ENCODE results near the gene NAA16. TPM values are rescaled to one million over a fixed set of nuclear protein-coding genes. Genes with fewer than 3 reads are reported as not detected.
A peak's percentile ranks its signal among the peaks of the same experiment; 100 is the strongest.
"Not testable (repeated sequence)": the region's sequence is repeated elsewhere in the genome, so short reads cannot be mapped to it uniquely, and the experiment has no call there.

The NAA16 gene
- polyA plus RNA-seq, 1 donor: 58.0 TPM

DNA sequence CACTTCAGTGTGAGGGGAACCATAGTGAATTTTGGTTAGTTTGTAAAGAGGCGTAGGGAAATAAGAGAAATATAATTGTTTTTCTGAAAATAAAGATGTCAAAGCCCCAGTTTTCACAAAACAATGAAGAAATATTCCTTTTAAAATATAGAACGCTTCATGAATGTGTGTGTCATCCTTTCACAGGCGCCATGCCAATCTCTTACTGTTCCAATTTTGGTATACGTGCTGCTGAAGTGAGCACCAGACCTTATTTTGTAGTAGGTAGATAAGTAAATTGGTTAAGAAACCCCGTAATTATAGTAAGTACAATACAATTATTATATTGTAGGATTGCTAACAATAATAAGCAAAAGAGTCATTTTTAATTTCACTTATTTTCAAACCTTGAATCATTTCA, 43.3 kb downstream of the NAA16 start:
- no peak for DNase-seq

DNA sequence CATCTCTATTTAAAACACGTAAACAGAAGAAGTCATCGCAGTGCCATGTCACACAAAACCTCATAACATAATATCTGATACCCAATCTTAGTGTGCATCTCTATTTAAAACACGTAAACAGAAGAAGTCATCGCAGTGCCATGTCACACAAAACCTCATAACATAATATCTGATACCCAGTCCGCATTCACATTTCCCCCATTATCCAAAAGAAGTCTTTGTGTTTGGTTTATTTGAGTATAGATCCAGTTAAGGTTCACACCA, 45.2 kb downstream of the NAA16 start:
- DNase-seq: not testable (repeated sequence)

DNA sequence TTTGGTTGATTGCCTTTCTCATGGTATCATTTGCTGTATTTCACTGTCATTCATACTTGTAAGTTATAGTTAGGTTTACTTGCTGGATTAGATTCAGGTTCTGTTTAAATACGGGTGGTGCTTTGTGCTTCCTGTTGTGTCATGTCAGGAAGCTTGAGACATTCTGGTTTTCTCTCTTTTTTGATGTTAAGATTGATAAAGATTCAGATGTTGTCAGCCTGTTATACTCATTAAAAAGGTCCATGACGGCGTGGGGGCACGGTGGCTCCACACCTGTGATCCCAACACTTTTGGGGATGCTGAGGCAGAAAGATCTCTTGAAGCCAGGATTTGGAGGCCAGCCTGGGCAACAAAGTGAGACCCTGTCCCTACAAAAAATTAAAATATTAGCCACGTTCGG, 45.7 kb downstream of the NAA16 start:
- DNase-seq: no peak

- no peak for DNase-seq
Observed at GRCh38 chr13:41361491-41361890, 50.4 kb downstream of the NAA16 start.

DNA sequence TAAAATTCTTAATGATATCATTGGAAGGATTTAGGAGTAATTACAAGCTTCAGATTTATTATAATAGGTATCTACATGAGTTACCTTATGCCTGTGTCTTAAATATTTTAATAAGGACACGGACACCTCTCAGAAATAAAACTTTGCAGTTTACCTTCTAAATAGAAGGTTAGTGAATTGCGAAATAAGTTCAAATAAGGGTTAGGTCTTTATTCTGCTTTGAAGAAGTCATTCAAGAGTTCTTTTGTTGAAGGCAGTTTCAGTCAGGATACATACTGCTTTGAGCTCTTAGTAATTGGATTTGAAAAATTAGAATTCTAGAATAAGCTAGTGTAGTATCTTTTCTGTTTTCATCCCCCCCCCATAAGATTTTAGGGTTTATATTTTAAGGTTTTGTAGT, 53.0 kb downstream of the NAA16 start:
- DNase-seq: no peak

- no peak for DNase-seq
Observed at GRCh38 chr13:41365631-41366030, 54.6 kb downstream of the NAA16 start.

GRCh38 chr13:41370736-41371135, 59.7 kb downstream of the NAA16 start:
- DNase-seq: no peak

DNA sequence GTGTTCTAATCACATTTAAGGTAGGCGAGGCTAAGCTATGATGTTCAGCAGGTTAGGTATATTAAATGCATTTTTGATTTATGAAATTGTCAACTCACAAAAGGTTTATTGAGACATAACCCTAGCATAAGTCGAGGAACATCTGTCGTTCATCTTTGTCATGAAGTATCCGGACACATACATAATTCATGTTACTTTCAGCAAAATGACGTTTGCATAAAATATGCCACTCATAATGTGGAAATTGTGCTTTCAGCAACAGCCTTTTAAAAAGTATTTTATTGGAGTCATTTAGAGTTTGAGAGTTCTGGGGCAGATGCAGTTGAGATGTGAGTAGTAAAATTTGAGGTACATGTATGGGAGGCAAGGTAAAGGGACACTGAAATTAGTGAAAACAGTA, 66.4 kb downstream of the NAA16 start:
- no peak for DNase-seq

DNA sequence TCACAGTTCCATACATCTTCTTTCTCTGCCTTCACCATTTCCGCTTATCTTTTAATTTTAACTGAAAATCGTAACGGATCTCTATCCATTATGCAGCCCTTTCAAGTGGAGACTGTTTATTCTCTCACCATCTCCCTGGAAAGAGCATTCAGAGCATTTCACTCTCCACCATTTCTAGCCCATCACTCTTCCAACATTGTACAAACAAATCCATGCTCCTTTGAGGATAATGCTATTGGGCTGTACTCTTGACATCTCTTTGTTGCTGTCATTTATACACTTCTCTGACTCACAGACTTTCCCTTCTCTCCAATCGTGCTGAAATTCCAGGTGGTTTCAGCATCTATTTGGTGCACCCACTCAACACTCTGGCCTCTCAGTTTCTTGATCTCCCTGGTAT, 71.4 kb downstream of the NAA16 start:
- DNase-seq: no peak

DNA sequence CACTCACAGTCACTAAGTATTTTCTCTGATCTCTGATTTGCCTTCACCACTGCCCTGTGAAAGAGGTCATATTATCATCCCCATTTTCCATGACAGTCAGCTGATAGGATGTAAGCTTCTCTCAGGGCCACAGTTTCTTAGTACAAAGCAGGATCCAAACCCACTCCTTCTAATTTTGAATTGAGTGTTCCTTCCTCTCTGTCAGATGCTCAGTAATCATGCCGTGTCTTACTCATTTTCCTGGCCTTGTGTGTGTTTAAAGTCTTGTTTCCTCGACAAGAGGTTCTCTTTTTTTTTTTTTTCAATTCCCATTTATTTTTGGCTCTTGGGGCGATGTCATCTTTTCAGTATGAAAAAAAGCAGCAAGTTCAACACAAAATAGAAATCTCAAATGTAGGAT, 72.3 kb downstream of the NAA16 start:
- no peak for DNase-seq

GRCh38 chr13:41384749-41385503, 73.9 kb downstream of the NAA16 start:
- DNase-seq: peak; percentile 21

GRCh38 chr13:41386211-41386610, 75.1 kb downstream of the NAA16 start:
- DNase-seq: no peak

GRCh38 chr13:41387576-41387975, 76.5 kb downstream of the NAA16 start:
- DNase-seq: no peak

GRCh38 chr13:41388143-41388881, 77.2 kb downstream of the NAA16 start:
- no peak for DNase-seq

DNA sequence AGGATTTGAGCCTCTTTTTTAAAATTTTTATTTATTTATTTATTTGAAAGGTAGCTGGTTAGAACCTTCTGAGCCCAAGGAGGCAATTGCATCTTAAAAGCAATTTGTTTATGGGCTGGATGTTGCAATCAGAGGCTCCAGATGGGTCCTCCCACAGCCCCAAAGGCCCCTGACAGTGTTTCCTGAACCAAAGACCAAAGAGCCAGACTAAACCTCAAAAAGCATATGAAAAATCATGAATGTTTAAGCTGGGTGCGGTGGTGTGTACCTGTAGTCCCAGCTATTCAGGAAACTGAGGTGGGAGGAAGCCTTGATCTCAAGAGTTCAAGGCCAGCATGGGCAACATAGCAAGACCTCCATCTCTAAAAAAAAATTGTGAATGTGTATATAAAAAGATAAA, 78.5 kb downstream of the NAA16 start:
- no peak for DNase-seq

GRCh38 chr13:41394166-41394565, 83.1 kb downstream of the NAA16 start:
- DNase-seq: no peak

DNA sequence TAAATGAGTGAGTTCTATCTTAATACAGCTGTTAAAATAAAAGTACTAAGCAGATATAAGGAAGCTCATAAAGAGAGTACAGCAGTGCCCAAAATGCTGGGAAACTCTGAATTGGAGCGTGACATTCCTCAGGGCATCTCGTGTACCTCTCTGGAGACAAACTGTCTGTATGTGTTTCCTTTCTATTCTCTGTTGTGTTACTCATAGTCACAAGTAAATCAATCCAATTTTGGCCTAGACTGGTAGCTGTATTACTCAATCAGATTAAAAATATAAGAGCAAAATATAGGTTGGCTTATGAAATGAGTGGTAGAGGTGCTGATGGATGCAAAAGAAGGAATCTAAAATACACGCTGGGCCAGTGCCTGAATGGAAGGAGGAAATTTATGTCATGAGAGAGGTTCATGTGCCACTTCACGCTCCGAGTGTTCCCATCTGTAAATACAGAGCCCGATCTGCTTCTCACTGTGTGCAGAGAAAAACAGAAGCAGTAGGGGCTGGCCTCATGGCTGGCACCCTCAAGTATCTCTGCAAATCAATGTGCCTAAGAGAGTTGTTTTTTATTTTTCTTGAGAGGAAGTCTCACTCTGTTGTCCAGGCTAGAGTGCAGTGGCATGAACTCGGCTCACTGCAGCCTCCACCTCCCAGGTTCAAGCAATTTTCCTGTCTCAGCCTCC, 87.6 kb downstream of the NAA16 start:
- no peak for DNase-seq

DNA sequence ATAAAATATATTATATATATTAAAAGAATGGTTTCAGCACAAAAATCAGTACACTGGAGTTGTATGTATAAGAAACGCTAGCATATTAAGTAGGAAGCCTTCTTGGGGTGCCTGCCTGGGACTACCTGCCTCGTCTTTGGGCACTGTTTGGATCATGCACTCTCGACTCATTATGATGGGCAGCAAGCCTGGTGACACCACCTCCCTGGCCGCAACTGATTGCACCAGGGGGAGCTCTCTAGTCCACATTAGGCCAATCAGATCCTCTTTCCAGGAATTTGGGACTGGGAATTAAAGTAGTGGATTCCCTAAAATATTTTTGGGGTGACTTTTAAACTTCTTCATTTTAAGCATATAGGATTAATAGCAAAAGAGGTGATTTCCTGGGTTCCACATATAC, 90.3 kb downstream of the NAA16 start:
- DNase-seq: no peak

GRCh38 chr13:41402691-41403511, 91.8 kb downstream of the NAA16 start:
- DNase-seq: no peak

DNA sequence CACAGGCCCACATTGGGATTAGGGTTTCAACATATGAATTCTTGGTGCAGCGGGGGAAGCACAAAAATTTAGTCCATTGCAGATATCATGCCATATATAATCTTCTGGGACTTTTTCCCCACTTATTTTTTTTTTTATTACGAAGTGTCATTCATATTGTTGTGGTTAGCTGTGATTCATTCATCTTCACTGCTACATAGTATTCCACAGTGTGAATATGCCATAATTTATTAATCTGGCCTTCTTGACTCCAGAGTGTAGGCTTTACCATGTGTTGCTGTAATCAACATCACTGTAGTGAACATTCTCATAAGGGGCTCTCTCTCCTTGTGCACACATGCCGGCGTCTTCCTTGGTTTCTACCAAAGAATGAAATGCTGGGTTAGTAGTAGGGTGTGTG, 92.9 kb downstream of the NAA16 start:
- no peak for DNase-seq

GRCh38 chr13:41405367-41405766, 94.3 kb downstream of the NAA16 start:
- no peak for DNase-seq

DNA sequence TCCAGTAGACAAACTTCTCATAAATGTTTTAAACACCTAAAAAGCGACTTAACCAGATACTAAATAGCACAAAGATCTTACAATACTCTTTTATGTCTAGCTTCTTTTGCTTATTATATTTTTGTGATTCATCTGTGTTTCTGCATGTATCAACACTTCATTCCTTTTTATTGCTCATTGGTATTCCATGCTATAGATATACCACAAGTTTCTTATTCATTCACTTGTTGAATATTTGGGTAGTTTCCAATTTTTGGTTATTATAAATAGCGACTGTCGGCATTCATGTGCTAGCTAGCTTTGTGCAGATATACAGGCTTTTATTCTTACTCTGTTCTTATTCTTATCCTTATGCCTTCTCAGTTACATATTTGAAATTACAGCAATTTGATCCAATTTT, 96.3 kb downstream of the NAA16 start:
- DNase-seq: no peak

- DNase-seq: no peak
Observed at GRCh38 chr13:41408121-41408520, 97.1 kb downstream of the NAA16 start.

All from left kidney (tissue), 2 donors.